ENCODE measurements around the gene DTX1.
"Not testable (repeated sequence)": the region's sequence is repeated elsewhere in the genome, so short reads cannot be mapped to it uniquely, and the experiment has no call there.

DTX1 gene

GRCh38 chr12:113136990-113137511 lies 80.5 kb downstream of the DTX1 start:
- TF ChIP-seq CTCF (IDR thresholded peaks at IDR 0.05; ENCODE audit: insufficient read depth, low read depth, low read length, missing control alignments) = no peak
- DNase-seq (ENCODE audit: low read depth) = no peak
- H3K4me3 ChIP-seq (ENCODE audit: low read length) = no peak overlapping the region

- no peak for DNase-seq (ENCODE audit: low read depth)
- TF ChIP-seq CTCF (IDR thresholded peaks at IDR 0.05; ENCODE audit: insufficient read depth, low read depth, low read length, missing control alignments) = no peak
- no peak overlapping the region for H3K4me3 ChIP-seq (ENCODE audit: low read length)
Measured at GRCh38 chr12:113137861-113138783, 81.6 kb downstream of the DTX1 start.

- H3K4me3 ChIP-seq (ENCODE audit: low read length) = no peak overlapping the region
- no peak for DNase-seq (ENCODE audit: low read depth)
- no peak for TF ChIP-seq CTCF (IDR thresholded peaks at IDR 0.05; ENCODE audit: insufficient read depth, low read depth, low read length, missing control alignments)
Measured at GRCh38 chr12:113138826-113139225, 82.3 kb downstream of the DTX1 start.

- no peak for TF ChIP-seq CTCF (IDR thresholded peaks at IDR 0.05; ENCODE audit: insufficient read depth, low read depth, low read length, missing control alignments)
- no peak for DNase-seq (ENCODE audit: low read depth)
Measured at GRCh38 chr12:113140706-113141105, 84.2 kb downstream of the DTX1 start.

GRCh38 chr12:113141716-113142115 lies 85.2 kb downstream of the DTX1 start:
- DNase-seq (ENCODE audit: low read depth); H3K4me3 ChIP-seq (ENCODE audit: low read length): not testable (repeated sequence)

More at GRCh38 chr12:113140706-113141105, 84.2 kb downstream of the DTX1 start:
- H3K4me3 ChIP-seq (ENCODE audit: low read length) = no peak overlapping the region

- no peak for DNase-seq (ENCODE audit: low read depth)
- no peak for TF ChIP-seq CTCF (IDR thresholded peaks at IDR 0.05; ENCODE audit: insufficient read depth, low read depth, low read length, missing control alignments)
- H3K4me3 ChIP-seq (ENCODE audit: low read length) = no peak overlapping the region
Measured at GRCh38 chr12:113142173-113142885, 85.8 kb downstream of the DTX1 start.

- no peak for TF ChIP-seq CTCF (IDR thresholded peaks at IDR 0.05; ENCODE audit: insufficient read depth, low read depth, low read length, missing control alignments)
Measured at GRCh38 chr12:113142886-113143332, 86.4 kb downstream of the DTX1 start.

More at GRCh38 chr12:113142886-113143332, 86.4 kb downstream of the DTX1 start:
- no peak overlapping the region for H3K4me3 ChIP-seq (ENCODE audit: low read length)
- DNase-seq (ENCODE audit: low read depth) = no peak

Data from epithelial cell of esophagus (primary cell).